NB4 (cell line): Measurements from ENCODE around the gene TIAM2.

Experiments used
- DNase-seq: peaks from one replicate; pipeline ENCODE4 v3.0.0; 2010; ENCODE audit warnings: low read depth
- H3K4me3 ChIP-seq: one replicate; pipeline ENCODE4 v1.5.1; 2011; ENCODE audit warnings: mild to moderate bottlenecking, low read depth, low read length, moderate library complexity
- CTCF ChIP-seq: IDR thresholded peaks from one replicate; pipeline ENCODE4 v1.5.1; 2012; ENCODE audit warnings: low read depth, low read length
- MAX ChIP-seq: IDR thresholded peaks from 2 replicates; pipeline ENCODE4 v1.6.1; 2011; ENCODE audit warnings: low read depth, low read length
- MYC ChIP-seq: IDR thresholded peaks from 2 replicates; pipeline ENCODE4 v1.6.1; 2011; ENCODE audit warnings: low read depth, low read length
- POLR2A ChIP-seq: IDR thresholded peaks from 2 replicates; pipeline ENCODE4 v1.6.1; 2011; ENCODE audit warnings: mild to moderate bottlenecking; ENCODE audit not compliant: insufficient read length; ENCODE audit errors: extremely low read depth

The TIAM2 gene

DNA sequence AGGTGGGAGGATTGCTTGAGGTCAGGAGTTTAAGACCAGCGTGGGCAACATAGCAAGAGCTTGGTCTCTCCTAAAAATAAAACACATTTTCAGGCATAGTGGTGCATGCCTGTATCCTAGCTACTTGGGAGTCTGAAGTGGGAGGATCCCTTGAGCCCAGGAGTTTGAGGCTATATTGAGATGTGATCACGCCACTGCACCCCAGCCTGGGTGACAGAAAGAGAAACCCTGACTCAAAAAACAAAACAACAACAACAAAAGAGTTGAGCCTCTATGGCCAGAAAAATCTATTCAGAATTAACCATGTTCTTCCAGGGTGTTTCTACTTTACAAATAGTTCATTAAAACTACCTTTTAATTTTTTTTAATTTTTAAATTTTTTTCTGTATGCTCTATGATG lies 60.6 kb downstream of the TIAM2 start:
- TF ChIP-seq POLR2A (no peak), MAX (no peak)
- no peak for DNase-seq
- H3K4me3 ChIP-seq = no peak overlapping the region

DNA sequence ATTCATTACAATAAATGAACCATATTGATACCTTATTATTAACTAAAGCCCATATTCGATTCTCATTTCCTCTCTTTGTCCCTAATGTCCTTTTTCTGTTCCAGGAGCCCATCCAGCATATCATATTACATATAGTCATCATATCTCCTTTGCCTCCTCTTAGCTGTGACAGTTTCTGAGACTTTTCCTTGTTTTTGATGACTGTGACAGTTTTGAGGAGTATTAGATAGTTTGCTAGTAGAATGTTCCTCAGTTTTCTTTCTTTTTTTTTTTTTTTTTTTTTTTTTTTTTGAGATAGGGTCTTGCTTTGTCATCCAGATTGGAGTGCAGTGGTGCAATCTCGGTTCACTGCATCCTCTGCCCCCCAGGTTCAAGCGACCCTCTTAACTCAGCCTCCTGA lies 61.6 kb downstream of the TIAM2 start:
- DNase-seq = no peak
- no peak for TF ChIP-seq POLR2A
- no peak overlapping the region for H3K4me3 ChIP-seq

GRCh38 chr6:155061381-155061780 lies 66.3 kb downstream of the TIAM2 start:
- no peak for DNase-seq
- TF ChIP-seq POLR2A (no peak), MAX (no peak), MYC (no peak), CTCF (no peak)
- H3K4me3 ChIP-seq = no peak overlapping the region

GRCh38 chr6:155062866-155063341 lies 67.8 kb downstream of the TIAM2 start:
- H3K4me3 ChIP-seq = no peak overlapping the region
- no peak for DNase-seq
- TF ChIP-seq POLR2A (no peak), CTCF (no peak), MAX (no peak), MYC (no peak)

DNA sequence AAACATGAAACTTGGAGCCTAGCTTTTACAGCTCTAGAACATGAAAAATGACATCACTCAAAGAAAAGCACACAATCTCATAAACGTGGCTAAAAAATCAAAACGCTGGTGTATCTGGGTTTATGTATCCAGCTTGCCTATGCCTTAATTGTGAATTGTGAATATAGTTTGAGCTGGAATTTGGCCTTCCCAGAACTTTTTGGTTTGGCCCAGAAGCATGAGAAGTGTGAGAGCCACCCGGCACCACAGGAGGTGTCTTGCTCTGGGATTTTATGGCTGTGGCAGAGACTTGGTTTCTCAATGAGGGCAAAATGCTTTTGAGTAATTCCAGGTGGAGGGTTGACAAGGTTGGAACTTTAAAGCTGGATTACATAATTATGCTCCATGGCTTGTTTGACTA lies 69.2 kb downstream of the TIAM2 start:
- no peak overlapping the region for H3K4me3 ChIP-seq
- no peak for TF ChIP-seq MYC
- no peak for TF ChIP-seq MAX
- TF ChIP-seq CTCF = no peak
- TF ChIP-seq POLR2A = no peak
- DNase-seq = no peak

DNA sequence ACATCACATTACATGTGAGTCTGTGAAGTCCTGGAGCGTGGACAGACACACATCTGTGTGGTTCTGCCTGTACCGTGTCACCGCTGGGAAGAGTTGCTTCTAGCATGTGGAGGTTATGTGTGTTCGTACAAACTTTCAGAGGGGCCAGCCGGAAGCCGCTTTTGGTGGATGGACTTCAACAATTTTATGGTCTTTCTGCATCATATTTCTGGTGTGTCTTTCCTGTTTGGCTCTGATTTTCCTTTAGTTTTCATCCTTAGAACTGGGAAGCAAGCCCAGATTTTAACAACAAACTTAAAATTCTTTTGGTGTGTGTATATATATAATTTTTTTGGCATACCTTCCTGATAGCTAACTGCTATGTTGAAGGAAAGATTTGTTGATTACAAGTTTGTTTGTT lies 71.2 kb downstream of the TIAM2 start:
- no peak for TF ChIP-seq CTCF
- no peak for TF ChIP-seq POLR2A
- TF ChIP-seq MAX = no peak
- no peak for TF ChIP-seq MYC
- H3K4me3 ChIP-seq = no peak overlapping the region
- no peak for DNase-seq

GRCh38 chr6:155066921-155067680 lies 72.0 kb downstream of the TIAM2 start:
- TF ChIP-seq CTCF = no peak
- no peak for TF ChIP-seq POLR2A
- TF ChIP-seq MAX = no peak
- TF ChIP-seq MYC = no peak

More at GRCh38 chr6:155066921-155067680, 72.0 kb downstream of the TIAM2 start:
- H3K4me3 ChIP-seq = no peak overlapping the region
- DNase-seq = no peak
